HG02623 (cell line): Measurements from ENCODE around the gene CCDC88A.
"Not testable (repeated sequence)": the region's sequence is repeated elsewhere in the genome, so short reads cannot be mapped to it uniquely, and the experiment has no call there.

Experiments
- ATAC-seq: cut with Tn5 transposase; IDR thresholded peaks from one replicate; pipeline ENCODE4 v1.9.1; 2021; ENCODE audit warnings: moderate library complexity; ENCODE audit not compliant: unreplicated experiment

CCDC88A gene

GRCh38 chr2:55245411-55245810 is 174.2 kb downstream of the CCDC88A start:
- ATAC-seq = no peak

GRCh38 chr2:55242617-55243016 is 177.0 kb downstream of the CCDC88A start:
- ATAC-seq = no peak

GRCh38 chr2:55241582-55241981 is 178.1 kb downstream of the CCDC88A start:
- not testable (repeated sequence) for ATAC-seq

- no peak for ATAC-seq
Measured at GRCh38 chr2:55239656-55240222, 179.9 kb downstream of the CCDC88A start.
